Stimulated activated CD4-positive, alpha-beta T cell treated with anti-CD3 and anti-CD28 coated beads, TNF-alpha, amount 100 ng/mL, for 48 hours (primary cell): ENCODE results near the gene LRRC30.

ENCODE experiments used
- DNase-seq, 3 donors: peaks; one replicate each; pipeline ENCODE4 v3.0.0-alpha.2; 2020; ENCODE audit warnings: low read depth in 3 of 3

LRRC30 gene

DNA sequence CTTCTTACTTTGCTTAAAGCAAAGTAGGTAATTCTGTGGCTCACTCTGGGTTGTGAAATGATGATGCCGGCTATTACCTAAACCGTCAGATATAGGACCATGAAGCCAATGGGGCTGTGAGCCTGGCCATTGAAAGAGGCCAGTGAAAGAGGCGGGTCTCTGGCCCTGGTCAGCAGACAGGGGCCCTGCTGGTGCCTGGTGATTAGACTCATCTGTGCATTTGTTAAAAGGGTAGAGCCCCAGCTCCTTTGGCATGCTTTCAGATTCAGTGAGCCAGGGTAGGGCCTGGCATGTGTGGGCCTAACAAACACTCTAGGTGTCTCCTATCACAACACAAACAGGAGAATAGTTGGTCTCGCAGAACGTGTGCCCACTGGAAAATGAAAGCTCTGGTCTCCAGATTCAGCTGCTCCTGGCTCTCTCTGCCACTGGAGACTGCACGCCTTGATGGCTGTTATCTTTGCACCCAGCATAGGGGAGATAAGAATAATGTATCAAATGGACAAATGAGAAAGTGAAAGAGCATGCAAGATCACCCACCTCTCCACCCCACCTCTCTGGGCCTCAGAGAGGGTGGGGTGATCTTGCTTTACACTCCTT, 6.9 kb downstream of the LRRC30 start:
- DNase-seq = no peak

DNA sequence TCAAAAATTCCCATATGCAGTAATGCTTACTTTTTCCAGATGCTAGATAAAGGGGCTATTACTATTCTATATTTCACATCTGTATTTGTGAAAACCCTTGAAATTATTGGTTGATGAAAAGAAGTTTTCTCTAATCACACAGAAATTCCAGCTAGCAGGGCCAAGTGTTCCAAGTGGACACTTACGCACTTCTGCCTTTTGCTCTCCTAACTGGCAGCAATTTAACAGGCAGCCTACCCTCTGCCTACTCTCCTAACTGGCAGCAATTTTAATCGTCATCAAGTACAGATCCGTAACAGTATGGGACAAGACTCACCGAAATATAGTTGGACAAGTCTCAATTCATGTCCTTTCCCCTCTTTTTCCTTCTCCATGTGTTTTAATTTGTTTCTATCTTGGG, 12.0 kb downstream of the LRRC30 start:
- no peak for DNase-seq

DNA sequence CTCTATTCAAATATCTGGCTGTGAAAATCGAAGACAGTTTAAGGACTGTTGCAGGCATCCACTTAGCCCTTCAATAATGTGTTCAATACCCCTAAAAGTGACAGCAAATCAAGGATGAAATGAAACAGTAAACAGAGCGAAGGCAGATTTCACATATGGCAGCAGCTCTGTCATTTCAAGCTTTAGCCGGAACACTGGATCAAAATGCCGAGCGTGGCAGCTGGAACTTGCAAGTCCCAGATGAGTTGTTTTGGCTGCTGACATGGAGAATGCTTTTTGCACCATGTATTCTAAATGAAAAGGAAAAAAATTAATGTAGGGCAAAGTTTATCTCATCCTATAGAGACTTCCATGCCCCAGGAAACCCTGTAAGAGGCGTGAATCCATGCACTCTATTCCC, 18.0 kb downstream of the LRRC30 start:
- no peak for DNase-seq

DNA sequence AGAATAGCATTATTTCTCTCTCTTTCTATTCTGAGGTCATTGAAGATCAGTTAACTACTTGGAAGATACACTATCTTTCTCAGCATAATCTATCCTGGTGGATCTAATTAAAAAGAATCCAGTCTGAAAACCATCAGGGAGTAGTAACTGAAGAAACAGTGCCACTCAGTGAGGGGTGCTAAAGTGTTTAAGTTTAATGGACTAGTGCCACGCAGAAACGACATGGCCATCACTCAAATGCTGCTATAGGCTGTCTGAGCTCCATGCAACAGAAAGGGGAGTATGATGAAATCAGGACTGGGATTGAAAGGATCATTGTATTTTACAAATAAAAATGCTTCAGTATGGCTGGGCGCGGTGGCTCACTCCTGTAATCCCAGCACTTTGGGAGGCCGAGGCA, 23.3 kb downstream of the LRRC30 start:
- no peak for DNase-seq

DNA sequence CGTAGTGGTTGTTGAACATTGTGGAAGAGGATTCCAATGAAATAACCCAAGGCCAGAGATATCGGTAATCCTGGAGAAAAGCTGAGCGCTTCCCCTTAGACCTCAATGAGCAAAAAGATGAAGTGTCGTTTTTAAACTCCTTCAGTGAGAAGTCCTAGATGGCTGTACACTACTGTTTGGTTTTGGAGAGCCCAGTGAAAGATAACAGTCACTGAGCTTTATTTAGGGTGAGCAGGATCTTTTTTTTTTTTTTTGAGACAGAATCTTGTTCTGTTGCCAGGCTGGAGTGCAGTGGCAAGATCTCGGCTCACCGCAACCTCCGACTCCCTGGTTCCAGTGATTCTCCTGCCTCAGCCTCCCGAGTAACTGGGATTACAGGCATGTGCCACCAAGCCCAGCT, 24.2 kb downstream of the LRRC30 start:
- no peak for DNase-seq

DNA sequence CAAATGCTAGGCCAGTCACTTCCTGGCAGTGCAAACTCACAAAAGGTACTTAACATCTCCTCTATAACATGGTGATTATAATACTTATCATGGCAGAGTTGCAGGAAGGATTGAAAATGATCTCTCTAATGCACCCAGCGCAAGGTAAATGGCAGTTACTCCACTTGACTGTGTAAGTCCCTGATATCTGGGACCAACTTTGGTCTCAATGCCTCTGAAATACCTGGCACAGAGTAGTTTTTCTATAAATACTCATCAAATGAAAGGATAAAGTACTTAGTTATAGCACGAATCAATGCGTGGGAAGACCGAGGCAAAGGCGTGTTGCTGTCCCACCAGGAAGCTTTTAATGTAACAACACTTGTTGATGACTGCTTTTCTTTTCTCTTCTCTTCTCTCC, 24.8 kb downstream of the LRRC30 start:
- no peak for DNase-seq

DNA sequence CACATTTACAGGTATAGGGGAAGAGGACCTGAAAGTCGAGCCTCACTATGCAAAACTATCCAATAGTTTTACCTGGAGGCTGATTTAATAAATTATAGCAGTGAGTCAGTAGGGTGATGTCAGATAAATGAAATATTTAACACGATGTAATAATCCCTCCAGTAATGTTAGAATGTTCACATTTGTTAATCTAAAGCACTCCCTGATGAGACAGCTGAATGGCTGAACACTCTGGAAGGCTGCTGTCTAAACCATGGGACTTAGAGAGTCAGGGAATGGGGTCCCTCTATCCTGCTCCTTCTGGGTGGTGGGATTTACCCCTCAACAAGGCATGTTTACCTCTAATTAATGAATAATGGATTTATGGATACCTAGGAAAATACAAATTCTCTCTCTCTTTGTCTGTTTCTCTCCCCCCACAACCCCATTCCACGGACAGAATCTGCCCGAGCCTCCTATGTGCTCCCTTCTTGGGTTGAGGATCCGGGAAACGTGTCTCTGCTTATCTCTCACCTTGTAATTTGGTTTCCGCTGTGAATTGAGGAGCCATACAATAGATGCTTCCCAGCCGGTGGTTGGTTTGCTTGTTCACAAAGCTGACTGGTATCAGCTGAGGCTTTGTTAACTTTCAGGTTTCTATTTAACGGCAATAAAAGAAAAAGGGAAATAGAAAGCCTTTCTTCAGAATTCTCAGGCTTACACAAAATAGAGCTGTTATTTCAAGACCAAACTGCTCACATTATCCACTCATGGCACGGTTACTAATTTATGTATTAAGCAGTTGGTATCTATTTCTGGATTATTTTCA, 25.9 kb downstream of the LRRC30 start:
- no peak for DNase-seq

DNA sequence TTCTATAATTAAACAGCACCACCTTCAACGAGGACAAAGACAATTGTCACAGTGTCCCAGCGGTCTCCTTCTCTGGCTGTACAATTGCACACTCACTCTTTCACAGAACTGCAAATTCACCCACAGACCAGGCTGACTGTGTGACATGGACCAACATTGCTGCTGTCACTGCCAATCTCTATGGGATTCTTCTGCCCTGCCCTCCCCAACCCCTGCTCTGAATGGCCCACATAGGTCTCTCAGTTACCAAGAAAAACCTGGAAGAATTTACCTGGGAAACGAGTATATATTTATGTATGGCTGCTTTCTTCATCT, 26.5 kb downstream of the LRRC30 start:
- DNase-seq = no peak

DNA sequence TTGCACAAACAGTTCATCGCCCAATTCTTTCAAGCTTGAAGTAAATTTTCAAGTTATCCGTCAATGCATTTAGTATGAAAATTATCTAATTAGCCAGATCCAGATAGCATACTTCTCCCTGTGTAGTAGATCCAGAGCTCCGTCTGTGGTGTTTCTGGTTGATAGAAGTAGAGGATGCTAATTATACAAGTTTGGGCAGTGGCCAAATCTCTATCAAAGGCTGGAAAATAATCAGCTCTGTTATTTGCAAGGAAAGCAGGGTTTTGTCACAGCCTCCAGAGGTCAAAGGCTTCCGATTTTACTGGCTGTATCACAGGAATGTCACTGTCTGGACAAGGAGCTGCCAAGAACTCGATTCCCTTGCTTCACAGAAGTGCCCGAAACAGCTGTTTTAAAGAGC, 28.6 kb downstream of the LRRC30 start:
- DNase-seq = no peak

DNA sequence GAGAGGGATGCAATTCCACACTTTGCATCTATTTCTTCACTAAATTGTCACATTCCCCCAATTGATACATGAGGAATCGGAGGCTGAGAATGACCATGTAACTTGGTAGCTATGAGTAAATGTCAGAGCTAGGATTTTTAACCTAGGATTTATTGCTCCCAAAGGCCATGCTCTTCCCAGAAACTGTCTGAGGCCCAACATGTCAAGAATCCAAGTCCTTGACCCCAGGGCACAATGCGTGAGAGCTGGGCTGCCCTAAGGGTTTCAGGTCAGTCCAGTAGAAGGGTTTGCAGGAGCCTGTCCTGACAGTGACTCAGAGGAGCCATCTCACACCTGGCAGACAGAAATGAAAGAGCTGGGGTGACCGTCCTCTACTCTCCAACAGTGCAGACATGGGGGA, 30.3 kb downstream of the LRRC30 start:
- no peak for DNase-seq

DNA sequence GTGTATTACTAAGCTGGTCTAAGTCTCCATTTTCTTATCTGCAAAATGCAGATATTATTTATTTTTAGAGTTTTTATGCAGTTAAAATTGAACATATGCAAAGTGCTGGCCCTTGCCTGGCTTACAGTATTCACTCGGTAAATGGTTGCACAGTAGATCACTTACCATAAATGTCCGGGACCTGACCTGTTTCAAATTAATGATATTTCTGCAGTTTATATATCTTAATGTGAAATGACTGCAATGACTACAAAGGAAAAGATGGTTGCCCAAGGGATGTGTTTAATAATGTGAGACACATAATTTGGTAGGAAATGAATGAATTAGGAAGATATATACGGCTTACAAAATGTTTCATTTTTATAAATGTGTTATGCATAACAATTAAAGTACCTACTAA, 37.1 kb downstream of the LRRC30 start:
- no peak for DNase-seq

DNA sequence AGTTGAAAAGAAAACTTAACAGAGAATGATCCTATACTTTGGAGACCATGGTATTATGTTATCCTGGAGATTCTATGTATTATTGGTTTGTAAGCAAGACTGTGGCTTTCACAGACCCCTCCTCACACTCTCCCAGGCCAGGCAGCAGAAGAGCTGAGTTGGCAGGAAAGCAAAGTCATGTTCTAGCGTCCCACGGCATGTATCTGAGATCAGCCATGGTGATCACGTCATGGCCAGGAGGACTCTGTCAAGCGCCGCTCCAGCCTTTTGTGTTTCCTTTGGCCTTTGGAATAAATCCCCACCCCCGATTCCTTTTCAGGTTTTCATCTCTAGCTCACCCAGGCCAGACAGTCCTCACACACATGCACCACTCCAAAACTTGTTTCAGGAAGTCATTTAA, 39.1 kb downstream of the LRRC30 start:
- DNase-seq = no peak

DNA sequence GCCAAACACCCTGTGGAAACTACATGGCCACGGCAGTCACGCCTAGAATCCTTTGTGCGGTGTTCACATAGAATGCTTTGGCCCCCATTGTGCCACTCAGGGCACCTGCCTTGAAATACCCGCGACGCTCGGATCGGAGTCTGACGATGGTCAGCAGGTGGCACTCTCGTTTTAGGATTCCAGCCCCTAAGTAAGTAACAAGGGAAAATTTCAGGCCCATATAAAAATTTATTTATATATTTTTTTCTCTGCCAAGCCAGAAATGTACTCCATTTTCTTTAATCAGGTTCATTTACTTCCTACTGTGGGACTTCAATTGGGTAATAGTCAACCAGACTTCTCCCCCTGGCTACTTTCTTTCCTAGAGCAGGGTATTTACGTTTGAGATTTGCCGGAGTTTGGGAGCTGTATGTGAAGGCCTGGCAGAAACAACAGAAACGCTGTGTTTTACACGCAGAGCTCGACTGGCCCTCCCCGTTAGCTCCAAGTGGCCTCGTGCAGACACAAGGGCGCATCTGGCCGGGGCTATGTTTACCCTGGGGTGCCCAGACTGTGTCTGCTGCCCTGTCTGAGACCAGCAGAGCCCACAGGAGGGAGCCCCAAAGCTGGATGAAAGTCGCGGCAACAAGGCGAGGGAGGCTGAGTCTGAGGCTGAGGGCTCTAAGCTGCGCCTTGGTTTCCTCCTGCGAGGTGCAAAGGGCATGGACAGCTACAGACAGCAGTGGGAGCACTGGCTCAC, 41.6 kb downstream of the LRRC30 start:
- DNase-seq = no peak

DNA sequence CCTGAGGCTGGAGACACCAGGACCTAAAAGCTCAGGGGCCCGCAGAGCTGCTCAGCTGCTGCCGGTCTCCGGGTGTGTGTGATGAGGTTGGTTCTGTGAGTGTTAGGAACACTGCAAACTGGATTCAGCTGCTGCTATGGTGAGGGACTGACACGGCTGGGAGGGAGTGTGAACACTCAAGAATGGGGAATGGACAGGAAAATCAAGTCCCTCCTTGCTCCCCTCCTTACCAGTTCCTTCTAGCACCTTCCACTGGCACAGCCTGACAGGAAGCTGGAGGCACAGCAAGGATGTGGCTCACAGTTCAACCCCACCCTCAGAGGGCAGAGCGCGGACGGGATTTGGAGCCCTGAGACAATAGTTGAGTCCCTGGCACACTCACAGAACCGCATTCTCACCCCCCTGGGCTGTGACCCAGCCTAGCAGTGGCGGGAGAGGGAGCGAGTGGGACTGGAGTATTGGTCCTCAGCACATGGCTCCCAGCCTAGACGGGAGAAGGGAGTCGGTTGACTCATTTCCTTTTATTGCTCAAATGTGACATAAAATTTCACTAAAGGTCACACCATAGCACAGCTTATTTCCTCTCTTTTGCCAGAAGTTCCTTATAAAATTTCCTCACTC, 42.5 kb downstream of the LRRC30 start:
- DNase-seq = no peak

DNA sequence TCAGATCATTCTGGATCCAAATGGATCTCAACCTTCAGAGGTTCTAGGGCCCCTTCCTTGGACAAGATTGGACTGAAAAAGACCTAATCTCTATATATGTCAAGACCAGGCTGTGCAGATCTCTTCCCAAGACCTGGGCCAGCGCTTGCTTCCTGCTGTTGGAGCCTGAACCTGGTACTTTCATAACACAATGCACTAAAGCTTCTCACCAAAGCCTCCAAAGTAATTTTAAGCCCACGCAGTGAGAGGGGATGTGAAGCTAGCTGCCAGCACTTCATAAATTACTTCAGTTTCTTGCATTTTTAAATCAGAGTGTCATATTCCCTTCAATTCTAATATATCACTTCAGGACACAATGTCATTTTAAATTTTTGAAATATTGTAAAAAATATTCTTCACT, 50.7 kb downstream of the LRRC30 start:
- no peak for DNase-seq
